Right lobe of liver (tissue), 6 donors: ENCODE measurements around the gene CCNL1. TPM values are rescaled to one million over a fixed set of nuclear protein-coding genes. Genes with fewer than 3 reads are reported as not detected.

Experiments
- ATAC-seq, 4 donors: fragments of 200-7000 bp; cut with Tn5 transposase; one replicate each; pipeline ENCODE4 v1.9.1; 2020; ENCODE audit warnings: mild to moderate bottlenecking in 4 of 4, moderate library complexity in 4 of 4
- DNase-seq, 3 donors: peaks; one replicate each; pipeline ENCODE4 v3.0.0-alpha.2; 2020
- H3K27ac ChIP-seq, 3 donors: fragments of 200-600 bp; one replicate each; pipeline ENCODE4 v1.8.0; 2022
- H3K27me3 ChIP-seq, 2 donors: fragments of 200-600 bp; one replicate each; pipeline ENCODE4 v1.8.0; 2022
- H3K36me3 ChIP-seq, 4 donors: fragments of 200-600 bp; sonication (generic) in 1 of 4; one replicate each; pipeline versions ENCODE4 v1.5.1 to v1.8.0; 2017 to 2022; ENCODE audit warnings: control low read depth in 1 of 4
- H3K4me1 ChIP-seq, 4 donors: fragments of 200-600 bp; sonication (generic) in 1 of 4; one replicate each; pipeline versions ENCODE4 v1.5.1 to v1.8.0; 2017 to 2022; ENCODE audit warnings: control low read depth in 1 of 4
- H3K4me3 ChIP-seq, 3 donors: fragments of 200-600 bp; one replicate each; pipeline ENCODE4 v1.8.0; 2022
- H3K9me3 ChIP-seq, 4 donors: fragments of 200-600 bp; sonication (generic) in 1 of 4; one replicate each; pipeline versions ENCODE4 v1.5.1 to v1.8.0; 2017 to 2022; ENCODE audit warnings: control low read depth in 1 of 4
- CTCF ChIP-seq, 4 donors: fragments of 200-600 bp in 3 of 4; fragments of 450-650 bp in 1 of 4; IDR thresholded peaks; one replicate each; pipeline versions ENCODE4 v1.5.1 to v1.8.0; 2016 to 2022; ENCODE audit warnings: antibody characterized with exemption in 4 of 4, mild to moderate bottlenecking in 2 of 4
- POLR2A ChIP-seq: fragments of 450-650 bp; IDR thresholded peaks from one replicate; pipeline ENCODE4 v1.6.1; 2017; ENCODE audit warnings: antibody characterized with exemption, mild to moderate bottlenecking
- WGBS: methylation state at CpG from one replicate; pipeline ENCODE4 v1.1.6; 2018; ENCODE audit warnings: low coverage, low lambda C conversion rate; ENCODE audit not compliant: insufficient coverage; ENCODE audit errors: missing lambda C conversion rate; 5-methylcytosine and 5-hydroxymethylcytosine counted together
- intact Hi-C, 2 donors: fragments of 100-400 bp; cut with DNase I; formaldehyde crosslinking; loops; one replicate each; pipeline versions ENCODE4 v1.11.2 to v1.14.1; 2022
- total RNA-seq, 6 experiments: library from RNA; depleted of rRNA in 2 of 6; stranded (reverse); fragments of >200 nt in 2 of 6; fragmentation: NEBNext Ultra II Directional in 3 of 6; extraction: Animal tissue kit (Norgen Biotek cat#: 25700) in 3 of 6; gene quantifications; one replicate each; pipeline versions ENCODE4 v1.1.0 to v1.2.4, GENCODE V29; 2016 to 2023
- donor health status: DM: no; HTN: yes; CAD: no.
- donor health status: DM: no; HTN: no; CAD: no.
- donor health status: DM: no; HTN: no; CAD: no.
- donor health status: DM: no; HTN: yes; CAD: no.
- donor health status: DM: no; HTN: yes; CAD: no.

The CCNL1 gene
- total RNA-seq, 6 experiments from 2014 or later = 34.0 to 153 (median 78.5) TPM

- Histone ChIP-seq H3K27me3 (no peaks in the 10 kb centered on the region), H3K27ac (peak overlapping the region; percentile 51 to 57 (median 55)), H3K9me3 (no peaks in the 10 kb centered on the region), H3K4me1 (peaks cover 3 to 69% (median 32%) of the 10 kb centered on the region in 4 donors), H3K36me3 (no peaks in the 10 kb centered on the region), H3K4me3 (no peak overlapping the region)
- intact Hi-C loops = loop anchor here (10.0 kb wide), 3 partner anchors 46 to 456 kb away; partner anchors contain the start of genes LEKR1 (in 1 of the 2) and TIPARP (in 1 of the 2)
- TF ChIP-seq CTCF (IDR thresholded peaks at IDR 0.05) (peak; percentile 47 to 57 (median 51)), POLR2A (no peak)
- ATAC-seq (peak in 1 of 4 donors; percentile 0), DNase-seq (no peak)
- WGBS = 44% methylated on average over 17 of the region's 23 CpGs
Observed at GRCh38 chr3:157130467-157131251, 29.3 kb downstream of the CCNL1 start.

- WGBS = 49% methylated on average over 16 of the region's 20 CpGs
- no peaks in the 10 kb centered on the region for H3K36me3 ChIP-seq
Observed at GRCh38 chr3:157129803-157130466, 30.0 kb downstream of the CCNL1 start.

GRCh38 chr3:157128771-157129681, 30.9 kb downstream of the CCNL1 start:
- H3K9me3 ChIP-seq = no peaks in the 10 kb centered on the region
- TF ChIP-seq POLR2A = no peak
- TF ChIP-seq CTCF (IDR thresholded peaks at IDR 0.05) = no peak
- intact Hi-C loops = no loop called here
- no peaks in the 10 kb centered on the region for H3K36me3 ChIP-seq
- ATAC-seq (no peak), DNase-seq (no peak)
- peaks cover 0 to 58% (median 26%) of the 10 kb centered on the region in 4 donors for H3K4me1 ChIP-seq
- H3K27me3 ChIP-seq = no peaks in the 10 kb centered on the region
- WGBS = 61% methylated on average over 7 of the region's 14 CpGs
- peak overlapping the region; percentile 13 to 89 (median 83) for H3K27ac ChIP-seq
- no peak overlapping the region for H3K4me3 ChIP-seq

More at GRCh38 chr3:157129803-157130466, 30.0 kb downstream of the CCNL1 start:
- ATAC-seq (no peak), DNase-seq (no peak)
- no peak overlapping the region for H3K4me3 ChIP-seq
- TF ChIP-seq POLR2A = no peak
- no peak for TF ChIP-seq CTCF (IDR thresholded peaks at IDR 0.05)
- intact Hi-C loops = loop anchor here (10.0 kb wide), 3 partner anchors 45 to 455 kb away; partner anchors contain the start of genes LEKR1 (in 1 of the 2) and TIPARP (in 1 of the 2)
- peaks cover 0 to 65% (median 28%) of the 10 kb centered on the region in 4 donors for H3K4me1 ChIP-seq
- peak overlapping the region; percentile 51 to 57 (median 55) for H3K27ac ChIP-seq
- no peaks in the 10 kb centered on the region for H3K27me3 ChIP-seq
- H3K9me3 ChIP-seq = no peaks in the 10 kb centered on the region
